ENCODE measurements around the gene ASAP2. TPM values are rescaled to one million over a fixed set of nuclear protein-coding genes. Genes with fewer than 3 reads are reported as not detected.

The ASAP2 gene
- 12.9 TPM for total RNA-seq
- long read RNA-seq, full-length matches to known transcripts = 2 of 2 reads
- long read RNA-seq, partial matches to known transcripts = 0 of 2 reads
- long read RNA-seq, other reads (novel, unspliced or antisense) = 0 of 2 reads

GRCh38 chr2:9205963-9206948, at the start of gene ASAP2:
Gene ASAP2 (plus strand): TSS chr2:9206812. CDS start chr2:9207105, 293 bp downstream.
- ATAC-seq = peak; percentile 78
- DNase-seq (ENCODE audit: missing footprints) = peak; percentile 91
- intact Hi-C loops (cut with DNase I) = loop anchor here (2.0 to 5.0 kb wide), 4 partner anchors 56 to 217 kb away; partner anchors contain the start of genes CPSF3 and ITGB1BP1

GRCh38 chr2:9158786-9159779, 47.5 kb upstream of the ASAP2 start:
- DNase-seq (ENCODE audit: missing footprints) (no peak), ATAC-seq (no peak)
- intact Hi-C loops (cut with DNase I) = no loop called here

GRCh38 chr2:9160732-9161131, 45.9 kb upstream of the ASAP2 start:
- ATAC-seq (no peak), DNase-seq (ENCODE audit: missing footprints) (no peak)
- intact Hi-C loops (cut with DNase I) = no loop called here

- DNase-seq (ENCODE audit: missing footprints) (no peak), ATAC-seq (no peak)
- intact Hi-C loops (cut with DNase I) = no loop called here
Measured at GRCh38 chr2:9162841-9163240, 43.8 kb upstream of the ASAP2 start.

- no peak for ATAC-seq
- DNase-seq (ENCODE audit: missing footprints) = no peak
- intact Hi-C loops (cut with DNase I) = no loop called here
Measured at GRCh38 chr2:9163306-9164111, 43.1 kb upstream of the ASAP2 start.

- DNase-seq (ENCODE audit: missing footprints) (no peak), ATAC-seq (no peak)
- intact Hi-C loops (cut with DNase I) = no loop called here
Measured at GRCh38 chr2:9164112-9164608, 42.5 kb upstream of the ASAP2 start.

GRCh38 chr2:9165625-9166024, 41.0 kb upstream of the ASAP2 start:
- DNase-seq (ENCODE audit: missing footprints) = no peak
- intact Hi-C loops (cut with DNase I) = no loop called here
- peak; percentile 73 for ATAC-seq

- DNase-seq (ENCODE audit: missing footprints) (no peak), ATAC-seq (peak; percentile 83)
- intact Hi-C loops (cut with DNase I) = no loop called here
Measured at GRCh38 chr2:9166579-9167377, 39.8 kb upstream of the ASAP2 start.

GRCh38 chr2:9167718-9168657, 38.6 kb upstream of the ASAP2 start:
- DNase-seq (ENCODE audit: missing footprints) = no peak
- intact Hi-C loops (cut with DNase I) = no loop called here
- no peak for ATAC-seq

- DNase-seq (ENCODE audit: missing footprints) (no peak), ATAC-seq (no peak)
- intact Hi-C loops (cut with DNase I) = no loop called here
Measured at GRCh38 chr2:9168821-9169221, 37.8 kb upstream of the ASAP2 start.

- intact Hi-C loops (cut with DNase I) = no loop called here
- ATAC-seq = no peak
- no peak for DNase-seq (ENCODE audit: missing footprints)
Measured at GRCh38 chr2:9169349-9170107, 37.1 kb upstream of the ASAP2 start.

- DNase-seq (ENCODE audit: missing footprints) (no peak), ATAC-seq (no peak)
- intact Hi-C loops (cut with DNase I) = no loop called here
Measured at GRCh38 chr2:9170458-9171130, 36.0 kb upstream of the ASAP2 start.

- ATAC-seq = no peak
- intact Hi-C loops (cut with DNase I) = no loop called here
- no peak for DNase-seq (ENCODE audit: missing footprints)
Measured at GRCh38 chr2:9174771-9175437, 31.7 kb upstream of the ASAP2 start.

GRCh38 chr2:9178110-9178903, 28.3 kb upstream of the ASAP2 start:
- no peak for DNase-seq (ENCODE audit: missing footprints)
- intact Hi-C loops (cut with DNase I) = no loop called here
- ATAC-seq = peak; percentile 3
